ENCODE data around the gene LBP. TPM values are rescaled to one million over a fixed set of nuclear protein-coding genes. Genes with fewer than 3 reads are reported as not detected.

Gene LBP, protein sequence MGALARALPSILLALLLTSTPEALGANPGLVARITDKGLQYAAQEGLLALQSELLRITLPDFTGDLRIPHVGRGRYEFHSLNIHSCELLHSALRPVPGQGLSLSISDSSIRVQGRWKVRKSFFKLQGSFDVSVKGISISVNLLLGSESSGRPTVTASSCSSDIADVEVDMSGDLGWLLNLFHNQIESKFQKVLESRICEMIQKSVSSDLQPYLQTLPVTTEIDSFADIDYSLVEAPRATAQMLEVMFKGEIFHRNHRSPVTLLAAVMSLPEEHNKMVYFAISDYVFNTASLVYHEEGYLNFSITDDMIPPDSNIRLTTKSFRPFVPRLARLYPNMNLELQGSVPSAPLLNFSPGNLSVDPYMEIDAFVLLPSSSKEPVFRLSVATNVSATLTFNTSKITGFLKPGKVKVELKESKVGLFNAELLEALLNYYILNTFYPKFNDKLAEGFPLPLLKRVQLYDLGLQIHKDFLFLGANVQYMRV
- total RNA-seq = not detected

DNA sequence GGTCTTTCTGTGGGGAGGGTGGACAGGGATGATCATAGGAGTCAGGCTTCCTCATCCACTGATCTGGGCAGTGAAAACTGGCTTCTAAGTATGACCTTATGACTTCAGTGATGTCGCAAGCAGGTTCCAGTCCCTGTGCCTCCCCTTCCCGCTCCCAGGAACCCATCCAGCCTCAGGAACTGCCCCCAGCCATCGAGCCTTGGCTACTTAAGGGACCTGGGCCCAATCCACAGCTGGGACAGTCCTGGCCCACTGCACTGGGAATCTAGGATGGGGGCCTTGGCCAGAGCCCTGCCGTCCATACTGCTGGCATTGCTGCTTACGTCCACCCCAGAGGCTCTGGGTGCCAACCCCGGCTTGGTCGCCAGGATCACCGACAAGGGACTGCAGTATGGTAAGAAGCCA, at the start of gene LBP:
Gene LBP, plus strand, starts transcription at position 236 of the 405 bp plus-strand sequence. Its CDS starts 35 bp downstream, at position 271.
- Mint-ChIP-seq H3K9me3 (ENCODE audit: low read depth) (no peaks in the 10 kb centered on the region), H3K4me1 (no peaks in the 10 kb centered on the region), H3K27ac (no peak within 1 kb of the TSS), H3K27me3 (no peaks in the 10 kb centered on the region), H3K4me3 (no peak within 1 kb of the TSS), H3K36me3 (ENCODE audit: low read depth) (no peaks in the 10 kb centered on the region)
- DNase-seq = no peak
- intact Hi-C loops (cut with DNase I, micrococcal nuclease) = no loop called here
- no peak for ATAC-seq
- CTCF ChIA-PET = no interaction called here
- POLR2A ChIA-PET = no interaction called here

DNA sequence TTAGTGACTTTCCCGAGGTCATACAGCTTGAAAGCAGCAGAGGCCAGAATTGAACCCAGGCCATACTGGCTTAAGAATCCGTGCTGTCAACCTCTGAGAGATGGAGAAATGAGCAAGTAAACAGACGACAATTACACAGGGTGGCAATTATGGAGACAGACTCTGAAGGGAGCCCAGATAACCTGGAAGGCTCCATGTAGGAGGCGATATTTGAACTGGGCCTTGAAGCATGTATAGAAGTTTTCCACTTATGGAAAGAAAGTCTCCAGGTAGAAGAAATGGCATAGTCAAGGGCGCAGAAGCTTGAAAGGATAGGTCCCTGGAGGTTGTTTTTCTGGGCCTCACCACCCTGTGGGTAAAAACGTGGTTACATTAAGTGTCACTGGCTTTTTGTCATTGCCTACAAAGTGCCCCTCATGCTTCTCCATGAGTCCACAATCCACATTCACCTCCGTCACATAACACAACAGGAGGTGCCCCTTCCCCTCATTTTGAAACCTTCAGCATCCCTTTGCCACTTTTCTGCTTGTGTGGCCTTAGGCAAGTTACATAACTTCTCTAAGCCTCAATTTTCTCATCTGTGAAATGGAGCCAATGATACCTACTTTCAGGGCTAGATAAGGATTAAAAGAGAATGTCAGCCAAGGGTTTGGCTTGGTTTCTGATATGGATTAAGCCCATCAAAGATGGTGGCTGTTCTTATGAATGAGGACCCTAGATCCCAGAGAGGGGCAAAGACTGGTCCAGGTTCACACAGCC, 48.2 kb upstream of the LBP start:
- H3K27ac Mint-ChIP-seq = no peak overlapping the region
- ChIA-PET POLR2A (no interaction called here), CTCF (no interaction called here)
- no peaks in the 10 kb centered on the region for H3K36me3 Mint-ChIP-seq (ENCODE audit: low read depth)
- ATAC-seq = no peak
- peaks cover 19% of the 10 kb centered on the region for H3K27me3 Mint-ChIP-seq
- intact Hi-C loops (cut with DNase I, micrococcal nuclease) = no loop called here
- DNase-seq = no peak
- no peak overlapping the region for H3K4me3 Mint-ChIP-seq
- no peaks in the 10 kb centered on the region for H3K9me3 Mint-ChIP-seq (ENCODE audit: low read depth)
- H3K4me1 Mint-ChIP-seq = peaks cover 2% of the 10 kb centered on the region

DNA sequence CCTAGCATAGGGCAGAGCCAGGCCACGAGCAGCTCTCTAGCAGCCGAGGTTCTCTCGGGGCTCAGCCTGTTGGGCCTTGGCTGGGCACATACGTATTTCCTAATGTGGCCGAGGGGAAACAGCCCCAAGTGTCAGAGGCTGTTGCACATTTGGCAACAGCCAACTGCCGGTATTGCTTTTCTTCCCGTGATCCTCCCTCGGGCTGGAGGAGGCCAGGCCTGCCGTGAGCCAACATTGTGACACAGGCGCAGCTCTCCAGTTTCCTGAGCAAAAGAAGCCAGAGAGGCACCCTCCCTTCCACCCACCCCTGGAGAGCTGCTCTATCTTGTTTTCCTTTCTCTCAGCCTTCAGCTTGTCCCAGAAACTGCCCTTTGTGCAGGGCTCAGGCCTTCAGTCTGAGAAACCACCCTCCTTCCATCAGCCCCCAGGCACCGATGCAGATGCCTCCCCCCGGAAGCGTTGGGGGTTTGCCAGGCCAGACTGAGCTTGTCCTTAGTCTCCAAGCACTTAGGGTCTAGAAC, 47.5 kb upstream of the LBP start:
- Mint-ChIP-seq H3K9me3 (ENCODE audit: low read depth) (no peaks in the 10 kb centered on the region), H3K36me3 (ENCODE audit: low read depth) (no peaks in the 10 kb centered on the region), H3K4me3 (no peak overlapping the region), H3K27ac (no peak overlapping the region), H3K4me1 (peaks cover 9% of the 10 kb centered on the region), H3K27me3 (peaks cover 26% of the 10 kb centered on the region)
- POLR2A ChIA-PET = no interaction called here
- no peak for ATAC-seq
- DNase-seq = no peak
- intact Hi-C loops (cut with DNase I, micrococcal nuclease) = no loop called here
- CTCF ChIA-PET = no interaction called here

- no peak overlapping the region for H3K4me3 Mint-ChIP-seq
- no peaks in the 10 kb centered on the region for H3K9me3 Mint-ChIP-seq (ENCODE audit: low read depth)
- no peak for DNase-seq
- no peak for ATAC-seq
- ChIA-PET CTCF (interaction anchor here (0.6 kb wide), 1 partner anchor 369 kb away, joined by 3 read pairs; no protein-coding TSS in a partner anchor), POLR2A (no interaction called here)
- H3K4me1 Mint-ChIP-seq = peaks cover 14% of the 10 kb centered on the region
- H3K27ac Mint-ChIP-seq = no peak overlapping the region
- intact Hi-C loops (cut with DNase I, micrococcal nuclease) = no loop called here
- H3K36me3 Mint-ChIP-seq (ENCODE audit: low read depth) = no peaks in the 10 kb centered on the region
- peaks cover 32% of the 10 kb centered on the region for H3K27me3 Mint-ChIP-seq
These were observed 46.3 kb upstream of the LBP start for GRCh38 chr20:38299963-38300362.

GRCh38 chr20:38300438-38300837, 45.8 kb upstream of the LBP start:
- CTCF ChIA-PET = interaction anchor here (0.6 kb wide), 1 partner anchor 370 kb away, joined by 3 read pairs; no protein-coding TSS in a partner anchor
- H3K9me3 Mint-ChIP-seq (ENCODE audit: low read depth) = no peaks in the 10 kb centered on the region
- H3K27me3 Mint-ChIP-seq = peaks cover 33% of the 10 kb centered on the region

GRCh38 chr20:38301309-38301708, 45.0 kb upstream of the LBP start:
- CTCF ChIA-PET = interaction anchor here (0.6 kb wide), 2 partner anchors 786 to 837 kb away, joined by 3 read pairs; no protein-coding TSS in a partner anchor
- ATAC-seq (no peak), DNase-seq (no peak)
- intact Hi-C loops (cut with DNase I, micrococcal nuclease) = no loop called here
- H3K27me3 Mint-ChIP-seq = peaks cover 36% of the 10 kb centered on the region
- no peaks in the 10 kb centered on the region for H3K36me3 Mint-ChIP-seq (ENCODE audit: low read depth)
- H3K9me3 Mint-ChIP-seq (ENCODE audit: low read depth) = no peaks in the 10 kb centered on the region
- peaks cover 14% of the 10 kb centered on the region for H3K4me1 Mint-ChIP-seq
- no peak overlapping the region for H3K4me3 Mint-ChIP-seq
- POLR2A ChIA-PET = no interaction called here
- H3K27ac Mint-ChIP-seq = no peak overlapping the region

More at GRCh38 chr20:38300438-38300837, 45.8 kb upstream of the LBP start:
- Mint-ChIP-seq H3K4me3 (no peak overlapping the region), H3K36me3 (ENCODE audit: low read depth) (no peaks in the 10 kb centered on the region), H3K27ac (no peak overlapping the region), H3K4me1 (peaks cover 14% of the 10 kb centered on the region)
- POLR2A ChIA-PET = no interaction called here
- no peak for DNase-seq
- intact Hi-C loops (cut with DNase I, micrococcal nuclease) = no loop called here
- no peak for ATAC-seq

DNA sequence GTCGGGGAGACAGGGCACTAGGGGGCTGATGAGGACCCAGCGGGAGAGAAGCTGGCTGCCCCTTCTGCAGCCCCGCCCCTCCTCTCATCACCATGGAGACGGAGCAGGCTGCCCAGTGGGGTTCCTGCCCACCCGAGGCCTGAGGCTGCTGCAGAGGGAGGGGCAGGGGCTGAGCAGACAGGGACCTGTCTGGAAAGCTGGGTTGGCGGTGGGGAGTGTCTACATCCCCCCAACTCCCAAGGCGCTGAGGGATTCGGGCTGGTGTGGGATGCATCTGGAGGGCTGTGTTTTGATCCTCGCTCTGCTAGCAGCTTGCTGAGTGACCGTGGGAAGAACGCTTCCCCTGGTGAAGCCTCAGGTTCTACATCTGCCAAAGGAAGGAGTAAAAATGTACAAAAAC, 43.5 kb upstream of the LBP start:
- ChIA-PET CTCF (interaction anchor here (0.6 to 0.9 kb wide), 2 partner anchors 30 to 220 kb away, joined by 3 to 4 read pairs; no protein-coding TSS in a partner anchor), POLR2A (no interaction called here)
- Mint-ChIP-seq H3K27ac (no peak overlapping the region), H3K9me3 (ENCODE audit: low read depth) (no peaks in the 10 kb centered on the region), H3K27me3 (peaks cover 39% of the 10 kb centered on the region), H3K36me3 (ENCODE audit: low read depth) (no peaks in the 10 kb centered on the region), H3K4me1 (peaks cover 14% of the 10 kb centered on the region), H3K4me3 (no peak overlapping the region)
- DNase-seq (no peak), ATAC-seq (no peak)
- intact Hi-C loops (cut with DNase I, micrococcal nuclease) = no loop called here

- Mint-ChIP-seq H3K4me1 (peaks cover 14% of the 10 kb centered on the region), H3K27ac (no peak within 1 kb of the TSS), H3K36me3 (ENCODE audit: low read depth) (no peaks in the 10 kb centered on the region), H3K9me3 (ENCODE audit: low read depth) (no peaks in the 10 kb centered on the region), H3K27me3 (peaks cover 41% of the 10 kb centered on the region), H3K4me3 (no peak within 1 kb of the TSS)
- intact Hi-C loops (cut with DNase I, micrococcal nuclease) = no loop called here
- peak; percentile 23 for DNase-seq
- ChIA-PET POLR2A (interaction anchor here (0.5 kb wide), 1 partner anchor 1260 kb away, joined by 4 read pairs; no protein-coding TSS in a partner anchor), CTCF (interaction anchor here (0.6 to 1.3 kb wide), 3 partner anchors 20 to 344 kb away, joined by 3 to 4 read pairs (median 3); no protein-coding TSS in a partner anchor)
- ATAC-seq = no peak
These were observed 42.3 kb upstream of the LBP start, which contains the start of gene BPI for GRCh38 chr20:38303908-38304379. Gene BPI (plus strand): TSS chr20:38304156. CDS start chr20:38304224, 68 bp downstream.

- Mint-ChIP-seq H3K36me3 (ENCODE audit: low read depth) (no peaks in the 10 kb centered on the region), H3K9me3 (ENCODE audit: low read depth) (no peaks in the 10 kb centered on the region), H3K27me3 (peaks cover 43% of the 10 kb centered on the region), H3K27ac (no peak overlapping the region), H3K4me3 (no peak overlapping the region), H3K4me1 (peaks cover 14% of the 10 kb centered on the region)
- intact Hi-C loops (cut with DNase I, micrococcal nuclease) = no loop called here
- DNase-seq (peak; percentile 59), ATAC-seq (peak; percentile 39)
- POLR2A ChIA-PET = no interaction called here
- CTCF ChIA-PET = interaction anchor here (0.6 to 1.3 kb wide), 2 partner anchors 19 to 927 kb away, joined by 3 read pairs; no protein-coding TSS in a partner anchor
These were observed 41.3 kb upstream of the LBP start for GRCh38 chr20:38304845-38305447.

- no peak for DNase-seq
- H3K27ac Mint-ChIP-seq = no peak overlapping the region
- no peak for ATAC-seq
- H3K4me1 Mint-ChIP-seq = peaks cover 14% of the 10 kb centered on the region
- H3K9me3 Mint-ChIP-seq (ENCODE audit: low read depth) = no peaks in the 10 kb centered on the region
- H3K36me3 Mint-ChIP-seq (ENCODE audit: low read depth) = no peaks in the 10 kb centered on the region
- no peak overlapping the region for H3K4me3 Mint-ChIP-seq
- CTCF ChIA-PET = interaction anchor here (0.6 kb wide), 1 partner anchor 928 kb away, joined by 3 read pairs; no protein-coding TSS in a partner anchor
- intact Hi-C loops (cut with DNase I, micrococcal nuclease) = no loop called here
- H3K27me3 Mint-ChIP-seq = peaks cover 40% of the 10 kb centered on the region
- POLR2A ChIA-PET = no interaction called here
These were observed 40.7 kb upstream of the LBP start for GRCh38 chr20:38305541-38305940.

- intact Hi-C loops (cut with DNase I, micrococcal nuclease) = no loop called here
- H3K27ac Mint-ChIP-seq = no peak overlapping the region
- ChIA-PET CTCF (interaction anchor here (0.6 kb wide), 1 partner anchor 43 kb away, joined by 3 read pairs; no protein-coding TSS in a partner anchor), POLR2A (no interaction called here)
- H3K36me3 Mint-ChIP-seq (ENCODE audit: low read depth) = no peaks in the 10 kb centered on the region
- ATAC-seq (no peak), DNase-seq (no peak)
- H3K4me3 Mint-ChIP-seq = no peak overlapping the region
- H3K4me1 Mint-ChIP-seq = peaks cover 14% of the 10 kb centered on the region
- H3K27me3 Mint-ChIP-seq = peaks cover 40% of the 10 kb centered on the region
- no peaks in the 10 kb centered on the region for H3K9me3 Mint-ChIP-seq (ENCODE audit: low read depth)
These were observed 39.9 kb upstream of the LBP start for GRCh38 chr20:38306379-38306778.
